Measurements from ENCODE around the gene TMEM87A.
"Not testable (repeated sequence)": the region's sequence is repeated elsewhere in the genome, so short reads cannot be mapped to it uniquely, and the experiment has no call there.

The TMEM87A gene

GRCh38 chr15:42270996-42271395, 2.2 kb downstream of the TMEM87A start:
- DNase-seq = no peak

GRCh38 chr15:42270551-42270950, 2.7 kb downstream of the TMEM87A start:
- DNase-seq = no peak

GRCh38 chr15:42267286-42267685, 5.9 kb downstream of the TMEM87A start:
- DNase-seq = no peak

- DNase-seq = no peak
These were observed 8.4 kb downstream of the TMEM87A start for GRCh38 chr15:42264795-42265194.

GRCh38 chr15:42253300-42253699, 19.9 kb downstream of the TMEM87A start:
- DNase-seq = no peak

GRCh38 chr15:42240823-42241222, 32.4 kb downstream of the TMEM87A start:
- DNase-seq = no peak

- no peak for DNase-seq
These were observed 33.6 kb downstream of the TMEM87A start for GRCh38 chr15:42239528-42240182.

GRCh38 chr15:42233107-42233506, 40.1 kb downstream of the TMEM87A start:
- DNase-seq = no peak

- DNase-seq = no peak
These were observed 40.6 kb downstream of the TMEM87A start for GRCh38 chr15:42232606-42233005.

- no peak for DNase-seq
These were observed 42.1 kb downstream of the TMEM87A start for GRCh38 chr15:42231088-42231487.

GRCh38 chr15:42228981-42229380, 44.3 kb downstream of the TMEM87A start:
- DNase-seq = not testable (repeated sequence)

GRCh38 chr15:42228036-42228435, 45.2 kb downstream of the TMEM87A start:
- DNase-seq = no peak

- DNase-seq = no peak
These were observed 46.6 kb downstream of the TMEM87A start for GRCh38 chr15:42226648-42227047.

- no peak for DNase-seq
These were observed 53.0 kb downstream of the TMEM87A start for GRCh38 chr15:42220216-42220615.

- no peak for DNase-seq
These were observed 54.2 kb downstream of the TMEM87A start for GRCh38 chr15:42218953-42219592.

GRCh38 chr15:42217568-42217967, 55.7 kb downstream of the TMEM87A start:
- no peak for DNase-seq

GRCh38 chr15:42215913-42216829, 57.1 kb downstream of the TMEM87A start:
- no peak for DNase-seq

GRCh38 chr15:42214600-42214999, 58.6 kb downstream of the TMEM87A start:
- no peak for DNase-seq

- DNase-seq = no peak
These were observed 59.7 kb downstream of the TMEM87A start for GRCh38 chr15:42213511-42213910.

- no peak for DNase-seq
These were observed 62.5 kb downstream of the TMEM87A start for GRCh38 chr15:42210696-42211095.

GRCh38 chr15:42207674-42208579, 65.3 kb downstream of the TMEM87A start, which contains the start of gene VPS39:
Gene VPS39 (minus strand): TSS chr15:42208304. CDS start chr15:42208153, 151 bp downstream.
- peak; percentile 74 to 75 for DNase-seq

GRCh38 chr15:42206406-42206805, 66.8 kb downstream of the TMEM87A start:
- no peak for DNase-seq
